H1 (cell line): ENCODE results near the gene ZNF750. TPM values are rescaled to one million over a fixed set of nuclear protein-coding genes. Genes with fewer than 3 reads are reported as not detected.

Experiments
- CTCF ChIA-PET: fragments of 300-600 bp; sonication (Branson Sonifier 250); formaldehyde crosslinking; loops from one replicate; lab custom pipeline; 2021; ENCODE audit not compliant: partially characterized antibody; lab: Charles Lee
- POLR2A ChIA-PET: fragments of 300-600 bp; sonication (Branson Sonifier 250); formaldehyde crosslinking; loops from one replicate; lab custom pipeline; 2021; ENCODE audit warnings: inconsistent platforms; ENCODE audit not compliant: partially characterized antibody; lab: Charles Lee
- DNase-seq, 2 experiments: peaks; one replicate each; pipeline versions ENCODE4 v3.0.0 to v3.0.0-alpha.2; 2010 to 2022; ENCODE audit warnings: low spot score in 2 of 2, low read depth in 1 of 2, mixed read lengths in 1 of 2
- FAIRE-seq: peaks from 2 replicates; lab custom pipeline; 2011; peaks lifted over from hg19 to GRCh38; lab: Jason Lieb, UNC
- H2AFZ ChIP-seq: 2 replicates; pipeline ENCODE4 v1.8.1; 2012; ENCODE audit warnings: low read length, inconsistent platforms
- H2AK5ac ChIP-seq: 2 replicates; pipeline ENCODE4 v1.6.1; 2013; ENCODE audit warnings: low read depth, low read length
- H2BK120ac ChIP-seq: replicated peaks from 2 replicates; pipeline ENCODE3; 2013; ENCODE audit warnings: low read depth, low read length, inconsistent platforms
- H2BK12ac ChIP-seq: 2 replicates; pipeline ENCODE4 v1.6.1; 2013; ENCODE audit warnings: low read depth, low read length
- H2BK15ac ChIP-seq: 2 replicates; pipeline ENCODE4 v1.6.1; 2013; ENCODE audit warnings: low read length
- H2BK20ac ChIP-seq: 2 replicates; pipeline ENCODE4 v1.6.1; 2013; ENCODE audit warnings: low read length
- H2BK5ac ChIP-seq: 2 replicates; pipeline ENCODE4 v1.6.1; 2013; ENCODE audit warnings: low read depth, low read length
- H3K14ac ChIP-seq: 2 replicates; pipeline ENCODE4 v1.6.1; 2013; ENCODE audit warnings: inconsistent platforms; ENCODE audit not compliant: insufficient read length
- H3K18ac ChIP-seq: 2 replicates; pipeline ENCODE4 v1.6.1; 2013; ENCODE audit warnings: low read length; ENCODE audit errors: extremely low read depth
- H3K23ac ChIP-seq: 2 replicates; pipeline ENCODE4 v1.6.1; 2013; ENCODE audit warnings: inconsistent platforms; ENCODE audit not compliant: insufficient read length
- H3K23me2 ChIP-seq: 2 replicates; pipeline ENCODE4 v1.6.1; 2013; ENCODE audit warnings: low read depth, low read length
- H3K27ac ChIP-seq: 2 replicates; pipeline ENCODE4 v1.6.1; 2011; ENCODE audit warnings: low read depth, low read length, inconsistent platforms
- H3K27me3 ChIP-seq, 4 experiments: replicated peaks in 1 of 4; 1 replicate in 1 of 4; 2 replicates in 3 of 4; pipeline versions ENCODE4 v1.6.1 to v1.8.1; 2011 to 2013; ENCODE audit warnings: low read length in 3 of 4, mild to moderate bottlenecking in 3 of 4, inconsistent platforms in 2 of 4, mixed read lengths in 2 of 4, moderate library complexity in 1 of 4; ENCODE audit not compliant: control insufficient read depth in 3 of 4, insufficient read depth in 3 of 4; ENCODE audit errors: extremely low read depth in 1 of 4
- H3K36me3 ChIP-seq, 4 experiments: 2 replicates each; pipeline versions ENCODE4 v1.6.1 to v1.8.1; 2011 to 2013; ENCODE audit warnings: mild to moderate bottlenecking in 4 of 4, low read length in 3 of 4, moderate library complexity in 2 of 4, control low read depth in 1 of 4, inconsistent platforms in 1 of 4; ENCODE audit not compliant: insufficient read depth in 4 of 4, control insufficient read depth in 2 of 4
- H3K4ac ChIP-seq: replicated peaks from 2 replicates; pipeline ENCODE3; 2013; ENCODE audit warnings: low read length, low read depth, mixed read lengths, inconsistent platforms; ENCODE audit not compliant: insufficient read length
- H3K4me1 ChIP-seq, 4 experiments: replicated peaks in 1 of 4; 1 replicate in 1 of 4; 2 replicates in 3 of 4; pipeline versions ENCODE4 v1.6.1 to v1.8.1; 2011 to 2013; ENCODE audit warnings: low read length in 3 of 4, inconsistent platforms in 2 of 4, mixed read lengths in 1 of 4; ENCODE audit not compliant: insufficient read depth in 4 of 4, control insufficient read depth in 3 of 4
- H3K4me2 ChIP-seq, 2 experiments: 2 replicates each; pipeline versions ENCODE4 v1.6.1 to v1.8.1; 2011 to 2013; ENCODE audit warnings: low read depth in 2 of 2, low read length in 2 of 2, control low read depth in 1 of 2, inconsistent platforms in 1 of 2, mild to moderate bottlenecking in 1 of 2; ENCODE audit not compliant: insufficient read depth in 1 of 2
- H3K4me3 ChIP-seq, 4 experiments: fragments of 200-600, 300-600 bp in 1 of 4; sonication (generic), shearing (Covaris generic), sonication (Bioruptor Twin) in 1 of 4; 2 replicates each; pipeline versions ENCODE4 v1.5.1 to v1.8.1; 2011 to 2016; ENCODE audit warnings: low read length in 4 of 4, low read depth in 3 of 4, control low read depth in 2 of 4, inconsistent platforms in 2 of 4, mild to moderate bottlenecking in 2 of 4, mixed read lengths in 1 of 4, moderate library complexity in 1 of 4; ENCODE audit not compliant: insufficient read depth in 2 of 4; ENCODE audit errors: extremely low read depth in 1 of 4
- H3K56ac ChIP-seq: replicated peaks from 2 replicates; pipeline ENCODE3; 2013; ENCODE audit warnings: low read depth, mild to moderate bottlenecking, mixed read lengths, low read length, inconsistent platforms; ENCODE audit not compliant: insufficient read length
- H3K79me1 ChIP-seq: 2 replicates; pipeline ENCODE4 v1.6.1; 2013; ENCODE audit warnings: low read depth, low read length, control low read depth
- H3K79me2 ChIP-seq, 2 experiments: 2 replicates each; pipeline versions ENCODE4 v1.6.1 to v1.8.1; 2012 to 2013; ENCODE audit warnings: low read length in 2 of 2, mild to moderate bottlenecking in 2 of 2, inconsistent platforms in 1 of 2; ENCODE audit not compliant: insufficient read depth in 2 of 2, control insufficient read depth in 1 of 2
- H3K9ac ChIP-seq, 4 experiments: replicated peaks in 1 of 4; 1 replicate in 1 of 4; 2 replicates in 3 of 4; pipeline versions ENCODE4 v1.6.1 to v1.8.1; 2011 to 2013; ENCODE audit warnings: low read depth in 3 of 4, low read length in 3 of 4, control low read depth in 2 of 4, mild to moderate bottlenecking in 2 of 4, moderate library complexity in 2 of 4, inconsistent platforms in 1 of 4; ENCODE audit errors: extremely low read depth in 1 of 4
- H3K9me3 ChIP-seq, 2 experiments: 2 replicates each; pipeline versions ENCODE4 v1.6.1 to v1.8.1; 2012 to 2013; ENCODE audit warnings: mild to moderate bottlenecking in 2 of 2, moderate library complexity in 2 of 2, control low read depth in 1 of 2, inconsistent platforms in 1 of 2, low read depth in 1 of 2, low read length in 1 of 2, mixed read lengths in 1 of 2; ENCODE audit not compliant: insufficient read depth in 2 of 2
- H4K20me1 ChIP-seq, 2 experiments: replicated peaks in 1 of 2; 2 replicates each; pipeline versions ENCODE3 to v1.8.1; 2011 to 2013; ENCODE audit warnings: inconsistent platforms in 2 of 2, low read length in 2 of 2, mild to moderate bottlenecking in 1 of 2; ENCODE audit not compliant: insufficient read depth in 2 of 2, control insufficient read depth in 1 of 2
- H4K5ac ChIP-seq: 2 replicates; pipeline ENCODE4 v1.6.1; 2013; ENCODE audit warnings: low read length, low read depth, mixed read lengths, inconsistent platforms; ENCODE audit not compliant: insufficient read length
- H4K8ac ChIP-seq: 2 replicates; pipeline ENCODE4 v1.8.0; 2013; ENCODE audit warnings: mild to moderate bottlenecking, moderate library complexity, low read length, inconsistent platforms; ENCODE audit not compliant: insufficient read depth; ENCODE audit errors: extremely low read depth
- H4K91ac ChIP-seq: replicated peaks from 2 replicates; pipeline ENCODE3; 2013; ENCODE audit warnings: low read length, mixed read lengths, inconsistent platforms; ENCODE audit not compliant: insufficient read length
- BRCA1 ChIP-seq: IDR thresholded peaks from 2 replicates; pipeline ENCODE4 v1.6.1; 2012; ENCODE audit warnings: low read depth, low read length, improper control_type of control experiment
- E2F6 ChIP-seq: IDR thresholded peaks from 2 replicates; pipeline ENCODE4 v1.6.1; 2012; ENCODE audit warnings: inconsistent platforms
- EP300 ChIP-seq, 2 experiments: IDR thresholded peaks; 1 replicate in 1 of 2; 2 replicates in 1 of 2; pipeline ENCODE4 v1.6.1; 2011 to 2012; ENCODE audit warnings: low read depth in 2 of 2, low read length in 2 of 2, mild to moderate bottlenecking in 2 of 2, borderline replicate concordance in 1 of 2, inconsistent platforms in 1 of 2, moderate library complexity in 1 of 2
- GABPA ChIP-seq: IDR thresholded peaks from 2 replicates; pipeline ENCODE4 v1.6.1; 2011; ENCODE audit warnings: mild to moderate bottlenecking, low read length, moderate library complexity, borderline replicate concordance; ENCODE audit not compliant: insufficient read depth
- NANOG ChIP-seq: IDR thresholded peaks from 2 replicates; pipeline ENCODE4 v1.6.1; 2011; ENCODE audit warnings: low read length, low read depth, mild to moderate bottlenecking, inconsistent platforms; ENCODE audit not compliant: insufficient read depth, poor library complexity, severe bottlenecking
- PHF8 ChIP-seq: fragments of 200-600 bp; sonication (generic); conservative IDR thresholded peaks from 2 replicates; pipeline ENCODE4 v1.7.1; 2012; ENCODE audit warnings: low read depth, mild to moderate bottlenecking, inconsistent platforms, low read length, moderate library complexity
- USF2 ChIP-seq: IDR thresholded peaks from 2 replicates; pipeline ENCODE4 v1.6.1; 2011; ENCODE audit warnings: low read length, improper control_type of control experiment
- WGBS, 2 experiments: shearing (Covaris generic) in 1 of 2; methylation state at CpG; one replicate each; pipeline versions ENCODE4 v1.1.6 to v1.1.7; 2013 to 2015; ENCODE audit warnings: low lambda C conversion rate in 2 of 2, mixed read lengths in 2 of 2, inconsistent platforms in 1 of 2, low coverage in 1 of 2, missing lambda C conversion rate in 1 of 2; ENCODE audit not compliant: insufficient replicate concordance in 2 of 2, insufficient coverage in 1 of 2, insufficient read length in 1 of 2; ENCODE audit errors: extremely low coverage in 1 of 2, missing lambda C conversion rate in 1 of 2; 5-methylcytosine and 5-hydroxymethylcytosine counted together
- polyA plus RNA-seq, 7 experiments: library from polyadenylated mRNA; depleted of rRNA in 3 of 7; stranded (reverse) in 5 of 7; unstranded in 2 of 7; fragments of >200 nt in 5 of 7; fragments of 200-250 nt in 2 of 7; gene quantifications; 1 replicate in 5 of 7; 2 replicates in 1 of 7; 4 replicates in 1 of 7; pipeline versions ENCODE4 v1.2.1 to v1.2.3, GENCODE V29; 2011 to 2013; ENCODE audit warnings: missing spikeins in 2 of 7, mixed read lengths in 2 of 7
- total RNA-seq: library from RNA; stranded (reverse); fragmentation: NEBNext Ultra II Directional; extraction: Animal tissue kit (Norgen Biotek cat#: 25700); gene quantifications from 2 replicates; pipeline ENCODE4 v1.2.1, GENCODE V29; 2021

The ZNF750 gene
- total and polyA plus RNA-seq, 2 of the 8 experiments (the other 6 are each of a cell fraction or from before 2014, with no cell fraction given) = not detected

- 96% methylated on average over 20 of the region's 20 CpGs; no CpG with 5 or more reads in 1 of the 2 experiments for WGBS, 2 experiments
- Histone ChIP-seq H3K23me2 (no peaks in the 10 kb centered on the region), H4K91ac (no peak overlapping the region), H3K18ac (no peak overlapping the region), H4K5ac (no peak overlapping the region), H4K8ac (no peak overlapping the region), H3K4me2 (no peak overlapping the region), H2BK12ac (no peak overlapping the region), H4K20me1 (peaks cover 7 to 13% of the 10 kb centered on the region in 2 experiments), H3K79me2 (peaks cover 0 to 7% of the 10 kb centered on the region in 2 experiments; a peak in 1 of 4 replicates), H3K79me1 (peaks cover 5% of the 10 kb centered on the region), H3K4me1 (peaks cover 0 to 8% (median 2%) of the 10 kb centered on the region in 4 experiments; a peak in 4 of 7 replicates), H3K4me3 (no peak overlapping the region), H3K4ac (no peak overlapping the region), H2BK5ac (no peak overlapping the region), H2AK5ac (no peak overlapping the region), H3K14ac (no peak overlapping the region), H2AFZ (no peak overlapping the region), H3K27ac (no peak overlapping the region), H3K23ac (no peak overlapping the region), H3K36me3 (peaks cover 2 to 20% (median 14%) of the 10 kb centered on the region in 4 experiments; a peak in 5 of 8 replicates), H3K56ac (no peak overlapping the region), H2BK20ac (no peak overlapping the region), H2BK15ac (no peak overlapping the region), H3K9ac (no peak overlapping the region), H3K9me3 (no peaks in the 10 kb centered on the region), H3K27me3 (no peaks in the 10 kb centered on the region), H2BK120ac (no peak overlapping the region)
- ChIA-PET CTCF (interaction anchor here (0.7 to 3.6 kb wide), 4 partner anchors 10 to 348 kb away, joined by 3 to 12 read pairs (median 4); no protein-coding TSS in a partner anchor), POLR2A (no interaction called here)
- FAIRE-seq (no peak), DNase-seq (no peak)
- no peak for TF ChIP-seq EP300 (IDR thresholded peaks at IDR 0.05; ENCODE audit: borderline replicate concordance in 1 of 2, low read depth in 2 of 2, low read length in 2 of 2)
- no peak for TF ChIP-seq BRCA1
- TF ChIP-seq PHF8 = no peak
- no peak for TF ChIP-seq USF2
- no peak for TF ChIP-seq E2F6
- no peak for TF ChIP-seq NANOG
- no peak for TF ChIP-seq GABPA
Observed at GRCh38 chr17:82832411-82832810, 7.4 kb downstream of the ZNF750 start.
